Neural progenitor cell (in vitro differentiated cells): Measurements from ENCODE around the gene STUB1. TPM values are rescaled to one million over a fixed set of nuclear protein-coding genes. Genes with fewer than 3 reads are reported as not detected.
"Not testable (repeated sequence)": the region's sequence is repeated elsewhere in the genome, so short reads cannot be mapped to it uniquely, and the experiment has no call there.

ENCODE experiments used
- DNase-seq: peaks from one replicate; pipeline ENCODE4 v3.0.0-alpha.2; 2016; ENCODE audit warnings: low spot score
- H2AFZ ChIP-seq: fragments of 200-600 bp; sonication (generic); replicated peaks from 2 replicates; pipeline ENCODE4 v1.6.1; 2016; ENCODE audit warnings: antibody characterized with exemption
- H3F3A ChIP-seq: fragments of 200-600 bp; sonication (generic); 2 replicates; pipeline ENCODE4 v1.6.1; 2016; ENCODE audit warnings: antibody characterized with exemption, low read depth
- H3K27ac ChIP-seq: fragments of 200-600 bp; sonication (generic); 2 replicates; pipeline ENCODE4 v1.5.1; 2016; ENCODE audit warnings: mild to moderate bottlenecking
- H3K27me3 ChIP-seq: fragments of 200-600 bp; sonication (generic); 2 replicates; pipeline ENCODE4 v1.6.1; 2016; ENCODE audit warnings: mild to moderate bottlenecking, moderate library complexity
- H3K36me3 ChIP-seq: fragments of 200-600 bp; sonication (generic); 2 replicates; pipeline ENCODE4 v1.5.1; 2016
- H3K4me1 ChIP-seq: fragments of 200-600 bp; sonication (generic); 2 replicates; pipeline ENCODE4 v1.6.1; 2016; ENCODE audit warnings: mixed run types
- H3K4me2 ChIP-seq: fragments of 200-600 bp; sonication (generic); 2 replicates; pipeline ENCODE4 v1.6.1; 2016
- H3K4me3 ChIP-seq: fragments of 200-600 bp; sonication (generic); 2 replicates; pipeline ENCODE4 v1.5.1; 2016
- H3K79me2 ChIP-seq: fragments of 200-600 bp; sonication (generic); 2 replicates; pipeline ENCODE4 v1.6.1; 2016; ENCODE audit warnings: low read depth
- H3K9ac ChIP-seq: fragments of 200-600 bp; sonication (generic); 2 replicates; pipeline ENCODE4 v1.6.1; 2016
- H3K9me3 ChIP-seq: fragments of 200-600 bp; sonication (generic); 2 replicates; pipeline ENCODE4 v1.5.1; 2016; ENCODE audit warnings: low read depth
- H4K20me1 ChIP-seq: fragments of 200-600 bp; sonication (generic); 2 replicates; pipeline ENCODE4 v1.6.1; 2016; ENCODE audit warnings: low read depth
- H3K27ac Mint-ChIP-seq: 3 replicates; pipeline ENCODE4 v1.8.0; 2021; ENCODE audit warnings: mixed read lengths
- H3K27me3 Mint-ChIP-seq: 2 replicates; pipeline ENCODE4 v1.8.0; 2022; ENCODE audit warnings: low read depth, mild to moderate bottlenecking, inconsistent platforms, moderate library complexity, mixed read lengths; ENCODE audit not compliant: insufficient read depth
- H3K36me3 Mint-ChIP-seq: 3 replicates; pipeline ENCODE4 v1.8.0; 2021; ENCODE audit warnings: mixed read lengths
- H3K4me1 Mint-ChIP-seq: 3 replicates; pipeline ENCODE4 v1.8.0; 2021; ENCODE audit warnings: mixed read lengths
- H3K4me3 Mint-ChIP-seq: 3 replicates; pipeline ENCODE4 v1.8.0; 2021; ENCODE audit warnings: mild to moderate bottlenecking, moderate library complexity, mixed read lengths
- H3K9me3 Mint-ChIP-seq: 3 replicates; pipeline ENCODE4 v1.8.0; 2020; ENCODE audit warnings: mixed read lengths
- EZH2 ChIP-seq: fragments of 200-600 bp; sonication (generic); IDR thresholded peaks from 2 replicates; pipeline ENCODE4 v1.6.1; 2017; ENCODE audit warnings: antibody characterized with exemption, mild to moderate bottlenecking, moderate library complexity
- EZH2phosphoT487 ChIP-seq: fragments of 200-600 bp; sonication (generic); IDR thresholded peaks from 2 replicates; pipeline ENCODE4 v1.6.1; 2017; ENCODE audit warnings: antibody characterized with exemption
- total RNA-seq: library from RNA; depleted of rRNA; stranded (reverse); fragments of >200 nt; gene quantifications from 2 replicates; pipeline ENCODE4 v1.2.3, GENCODE V29; 2015; ENCODE audit warnings: low replicate concordance
- TF ChIP-seq, protein P1 (sequence below): fragments of 200-600 bp; sonication (generic); IDR thresholded peaks from 2 replicates; pipeline ENCODE4 v1.5.1; 2017; ENCODE audit warnings: antibody characterized with exemption, mild to moderate bottlenecking

The STUB1 gene
- total RNA-seq, 1 donor from 2014 or later: 27.0 TPM

DNA sequence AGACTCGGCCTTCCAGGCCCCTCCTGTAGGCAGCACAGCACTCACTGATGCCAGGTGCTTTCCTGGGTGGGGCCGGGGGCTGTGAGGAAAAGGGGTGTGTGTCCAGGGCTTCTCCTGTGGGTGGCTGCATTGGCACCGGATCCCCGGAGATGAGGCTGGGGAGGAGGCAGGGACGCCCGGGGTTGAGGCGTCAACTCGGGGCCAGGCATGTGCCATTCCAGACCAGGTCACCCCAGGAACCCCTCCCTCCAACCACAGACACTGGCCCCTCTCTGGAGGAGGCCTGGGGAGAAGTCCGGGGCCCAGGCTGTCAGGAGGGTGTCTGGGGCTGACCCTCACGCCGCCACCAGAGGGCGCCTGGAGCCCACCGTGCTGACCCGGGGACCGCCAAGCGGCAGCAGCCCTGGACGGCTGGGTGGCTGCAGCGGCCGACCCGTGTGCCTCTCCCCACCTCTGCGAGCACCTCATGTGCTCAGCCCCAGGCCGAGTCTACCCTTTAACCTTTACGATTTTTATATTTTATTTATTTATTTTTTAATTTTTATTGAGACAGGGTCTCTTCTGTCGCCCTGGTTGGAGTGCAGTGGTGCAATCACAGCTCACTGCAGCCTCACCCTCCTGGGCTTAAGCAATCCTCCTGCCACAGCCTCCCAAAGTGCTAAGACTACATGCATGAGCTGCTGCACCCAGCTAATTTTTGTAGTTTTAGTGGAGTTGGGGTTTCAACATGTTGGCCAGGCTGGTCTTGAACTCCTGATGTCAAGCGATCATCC is 31.5 kb downstream of the STUB1 start:
- no peak overlapping the region for H3K4me3 ChIP-seq
- Mint-ChIP-seq H3K27ac (no peak overlapping the region), H3K27me3 (peaks cover 24% of the 10 kb centered on the region), H3K9me3 (no peaks in the 10 kb centered on the region), H3K4me3 (no peak overlapping the region), H3K36me3 (peaks cover 2% of the 10 kb centered on the region), H3K4me1 (peaks cover 46% of the 10 kb centered on the region)
- H3K36me3 ChIP-seq: no peaks in the 10 kb centered on the region
- H3K27me3 ChIP-seq: peaks cover 79% of the 10 kb centered on the region
- no peak overlapping the region for H3K27ac ChIP-seq
- TF ChIP-seq, protein P1, sequence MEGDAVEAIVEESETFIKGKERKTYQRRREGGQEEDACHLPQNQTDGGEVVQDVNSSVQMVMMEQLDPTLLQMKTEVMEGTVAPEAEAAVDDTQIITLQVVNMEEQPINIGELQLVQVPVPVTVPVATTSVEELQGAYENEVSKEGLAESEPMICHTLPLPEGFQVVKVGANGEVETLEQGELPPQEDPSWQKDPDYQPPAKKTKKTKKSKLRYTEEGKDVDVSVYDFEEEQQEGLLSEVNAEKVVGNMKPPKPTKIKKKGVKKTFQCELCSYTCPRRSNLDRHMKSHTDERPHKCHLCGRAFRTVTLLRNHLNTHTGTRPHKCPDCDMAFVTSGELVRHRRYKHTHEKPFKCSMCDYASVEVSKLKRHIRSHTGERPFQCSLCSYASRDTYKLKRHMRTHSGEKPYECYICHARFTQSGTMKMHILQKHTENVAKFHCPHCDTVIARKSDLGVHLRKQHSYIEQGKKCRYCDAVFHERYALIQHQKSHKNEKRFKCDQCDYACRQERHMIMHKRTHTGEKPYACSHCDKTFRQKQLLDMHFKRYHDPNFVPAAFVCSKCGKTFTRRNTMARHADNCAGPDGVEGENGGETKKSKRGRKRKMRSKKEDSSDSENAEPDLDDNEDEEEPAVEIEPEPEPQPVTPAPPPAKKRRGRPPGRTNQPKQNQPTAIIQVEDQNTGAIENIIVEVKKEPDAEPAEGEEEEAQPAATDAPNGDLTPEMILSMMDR: peak; percentile 82
- TF ChIP-seq EZH2: no peak
- H3K9ac ChIP-seq: no peak overlapping the region
- H3K9me3 ChIP-seq: no peaks in the 10 kb centered on the region
- DNase-seq: peak; percentile 91
- peaks cover 35% of the 10 kb centered on the region for H3F3A ChIP-seq
- H3K79me2 ChIP-seq: no peaks in the 10 kb centered on the region
- no peak overlapping the region for H3K4me2 ChIP-seq
- peaks cover 20% of the 10 kb centered on the region for H3K4me1 ChIP-seq
- no peak overlapping the region for H2AFZ ChIP-seq
- H4K20me1 ChIP-seq: peaks cover 24% of the 10 kb centered on the region

DNA sequence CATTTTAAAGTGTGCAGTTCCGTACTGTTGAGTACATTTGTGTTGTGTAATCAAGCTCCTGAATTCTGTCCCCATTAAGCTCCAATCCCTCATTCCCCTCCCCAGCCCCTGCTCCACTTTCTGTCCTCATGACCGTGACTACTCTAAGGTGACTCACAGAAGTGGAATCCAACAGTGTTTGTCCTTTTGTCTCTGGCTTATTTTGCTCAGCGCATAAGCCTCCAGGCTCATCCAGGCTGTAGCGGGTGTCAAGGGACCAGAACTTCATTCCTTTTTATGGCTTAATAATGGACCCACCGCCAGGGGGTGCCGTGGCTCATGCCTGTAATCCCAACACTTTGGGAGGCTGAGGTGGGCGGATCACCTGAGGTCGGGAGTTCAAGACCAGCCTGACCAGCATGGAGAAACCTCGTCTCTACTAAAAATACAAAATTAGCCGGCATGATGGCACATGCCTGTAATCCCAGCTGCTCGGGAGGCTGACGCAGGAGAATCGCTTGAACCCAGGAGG is 32.6 kb downstream of the STUB1 start:
- peak overlapping the region; percentile 17 for H3K4me3 Mint-ChIP-seq
- not testable (repeated sequence) for H3K4me2 ChIP-seq, H3K9me3 ChIP-seq, H2AFZ ChIP-seq, H3K36me3 Mint-ChIP-seq, H3K9ac ChIP-seq, H3K4me3 ChIP-seq, H3K79me2 ChIP-seq, H3K27ac ChIP-seq, H3K9me3 Mint-ChIP-seq, H3K36me3 ChIP-seq
- peak overlapping the region; percentile 28 for H3K27ac Mint-ChIP-seq
- DNase-seq: peak; percentile 75
- H3K27me3 Mint-ChIP-seq: peaks cover 19% of the 10 kb centered on the region
- peaks cover 30% of the 10 kb centered on the region for H4K20me1 ChIP-seq
- TF ChIP-seq, protein P1: peak; percentile 61
- H3K4me1 ChIP-seq: peaks cover 31% of the 10 kb centered on the region
- H3F3A ChIP-seq: peaks cover 34% of the 10 kb centered on the region
- H3K27me3 ChIP-seq: peaks cover 68% of the 10 kb centered on the region
- peaks cover 48% of the 10 kb centered on the region for H3K4me1 Mint-ChIP-seq

DNA sequence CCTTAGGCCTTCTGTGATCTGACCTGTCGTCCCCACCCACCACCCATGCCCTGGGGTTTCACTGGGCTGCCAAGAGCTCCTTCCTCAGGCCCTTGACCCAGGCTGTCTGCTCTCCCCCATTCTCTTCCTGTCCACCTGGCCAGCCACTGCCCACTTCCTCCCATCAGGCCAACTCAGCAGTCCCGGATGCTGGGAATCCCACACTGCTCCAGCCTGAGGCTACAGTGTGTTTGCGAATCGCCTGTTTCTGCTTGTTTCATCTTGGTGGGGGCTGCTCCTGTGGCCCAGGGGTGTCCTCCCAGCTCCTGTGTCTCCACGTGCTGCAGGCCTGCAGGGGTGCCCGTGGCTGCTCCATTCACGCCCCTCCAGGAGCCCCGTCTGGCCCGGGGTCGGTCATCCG is 33.9 kb downstream of the STUB1 start:
- no peaks in the 10 kb centered on the region for H3K9me3 Mint-ChIP-seq
- Histone ChIP-seq H2AFZ (no peak overlapping the region), H3K4me1 (peaks cover 37% of the 10 kb centered on the region), H3F3A (peaks cover 34% of the 10 kb centered on the region), H4K20me1 (peaks cover 41% of the 10 kb centered on the region), H3K79me2 (no peaks in the 10 kb centered on the region), H3K27ac (no peak overlapping the region), H3K36me3 (no peaks in the 10 kb centered on the region), H3K4me2 (peak overlapping the region; percentile 73), H3K9ac (no peak overlapping the region), H3K27me3 (peaks cover 56% of the 10 kb centered on the region), H3K9me3 (no peaks in the 10 kb centered on the region), H3K4me3 (no peak overlapping the region)
- peaks cover 10% of the 10 kb centered on the region for H3K27me3 Mint-ChIP-seq
- peaks cover 52% of the 10 kb centered on the region for H3K4me1 Mint-ChIP-seq
- peaks cover 2% of the 10 kb centered on the region for H3K36me3 Mint-ChIP-seq
- no peak for DNase-seq
- H3K27ac Mint-ChIP-seq: no peak overlapping the region
- TF ChIP-seq EZH2: no peak
- TF ChIP-seq EZH2phosphoT487: no peak
- TF ChIP-seq, protein P1: no peak
- H3K4me3 Mint-ChIP-seq: peak overlapping the region; percentile 77
